DMS79 (cell line): ENCODE data around the gene IFITM1.
"Not testable (repeated sequence)": the region's sequence is repeated elsewhere in the genome, so short reads cannot be mapped to it uniquely, and the experiment has no call there.

Experiments
- DNase-seq: peaks from one replicate; lab custom pipeline; 2025; lab: John Stamatoyannopoulos, UW

Gene IFITM1

GRCh38 chr11:326592-326841 is 12.7 kb downstream of the IFITM1 start:
- DNase-seq, result no peak

DNA sequence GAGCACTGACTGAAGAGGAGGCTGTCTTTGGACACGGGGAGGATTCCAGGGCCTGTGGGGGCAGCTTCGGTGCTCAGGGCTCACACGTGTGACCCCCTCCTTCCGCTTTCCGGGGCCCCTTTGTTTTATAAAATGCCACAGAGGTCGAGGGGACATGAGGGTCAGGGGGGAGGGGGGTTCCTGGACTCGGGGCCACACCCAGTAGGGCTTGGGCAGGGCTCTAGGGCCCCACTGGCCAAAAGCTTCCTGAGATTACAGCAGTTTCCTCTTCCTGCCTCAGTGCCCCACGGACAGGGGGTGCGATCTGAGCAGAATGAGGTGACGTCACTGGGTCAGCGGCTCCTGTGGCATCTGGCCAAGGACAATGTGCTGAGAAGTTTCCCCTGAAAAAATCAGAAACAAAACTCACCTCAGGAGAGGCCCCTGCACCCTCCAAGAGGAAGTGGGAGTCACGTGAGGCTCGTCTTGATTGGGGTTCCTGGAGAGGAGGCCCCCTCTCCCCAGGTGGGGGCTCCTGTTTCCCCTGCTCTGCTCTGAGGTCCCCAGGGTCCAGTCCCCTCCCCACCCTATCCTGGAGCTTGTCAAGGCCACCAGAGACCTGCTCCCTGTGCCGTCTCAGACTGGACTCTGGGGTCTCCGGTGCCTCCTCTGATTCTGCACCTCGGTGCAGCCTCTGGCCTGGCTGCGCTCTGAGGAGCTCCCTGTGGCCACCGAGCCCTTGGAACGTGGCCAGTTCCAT is 13.2 kb downstream of the IFITM1 start:
- no peak for DNase-seq

- DNase-seq, result no peak
Observed at GRCh38 chr11:327581-327923, 13.7 kb downstream of the IFITM1 start.

- DNase-seq, result no peak
Observed at GRCh38 chr11:328012-328411, 14.2 kb downstream of the IFITM1 start.

- DNase-seq, result not testable (repeated sequence)
Observed at GRCh38 chr11:328516-329100, 14.8 kb downstream of the IFITM1 start.

DNA sequence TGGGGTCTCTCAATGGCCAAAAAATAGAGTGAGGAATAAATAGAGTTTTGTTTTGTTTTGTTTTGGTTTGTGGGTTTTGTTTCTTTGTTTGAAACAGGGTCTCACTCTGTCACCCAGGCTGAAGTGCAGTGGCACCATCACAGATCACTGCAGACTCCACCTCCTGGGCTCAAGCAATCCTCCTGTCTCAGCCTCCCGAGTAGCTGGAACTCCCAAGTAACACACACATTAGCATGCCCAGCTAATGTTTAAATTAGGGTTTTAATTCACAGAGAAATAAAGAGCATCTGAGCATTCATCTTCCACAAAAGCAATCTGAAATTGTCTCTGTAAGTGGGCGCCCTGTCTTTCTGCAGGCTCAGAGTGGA is 16.0 kb downstream of the IFITM1 start:
- DNase-seq, result no peak

- no peak for DNase-seq
Observed at GRCh38 chr11:330307-330693, 16.5 kb downstream of the IFITM1 start.

DNA sequence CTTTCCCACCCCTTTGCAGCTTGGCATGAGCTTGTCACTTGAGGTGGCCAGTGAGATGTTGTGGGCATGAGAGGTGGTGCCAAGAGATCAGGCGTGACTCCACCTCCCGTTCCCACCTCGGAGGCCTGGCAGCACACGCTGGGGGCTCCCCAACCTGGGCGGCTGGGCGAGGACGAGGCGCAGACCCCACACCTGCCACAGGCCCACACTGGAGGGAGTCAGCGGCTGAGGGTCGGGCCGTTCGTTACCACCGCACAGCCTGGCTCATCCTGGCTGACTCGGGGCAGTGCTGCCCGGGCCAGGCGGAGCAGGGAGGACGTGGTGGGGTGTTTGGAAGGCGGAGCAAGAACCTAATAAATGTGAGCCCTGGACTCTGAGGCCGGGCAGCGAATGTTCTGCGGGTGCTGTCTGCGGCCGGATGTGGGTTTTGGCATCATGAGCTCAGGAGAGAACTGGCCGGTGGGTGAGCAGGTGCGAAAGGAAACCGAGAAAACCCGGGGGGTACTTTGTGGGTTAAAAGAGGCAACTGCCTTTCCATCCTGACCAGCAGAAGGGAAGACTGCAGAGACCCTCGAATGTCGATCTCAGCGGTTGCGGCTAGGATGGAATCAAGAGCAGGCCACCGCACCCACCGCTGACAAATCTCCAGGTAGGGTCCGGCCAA is 17.0 kb downstream of the IFITM1 start:
- no peak for DNase-seq

DNA sequence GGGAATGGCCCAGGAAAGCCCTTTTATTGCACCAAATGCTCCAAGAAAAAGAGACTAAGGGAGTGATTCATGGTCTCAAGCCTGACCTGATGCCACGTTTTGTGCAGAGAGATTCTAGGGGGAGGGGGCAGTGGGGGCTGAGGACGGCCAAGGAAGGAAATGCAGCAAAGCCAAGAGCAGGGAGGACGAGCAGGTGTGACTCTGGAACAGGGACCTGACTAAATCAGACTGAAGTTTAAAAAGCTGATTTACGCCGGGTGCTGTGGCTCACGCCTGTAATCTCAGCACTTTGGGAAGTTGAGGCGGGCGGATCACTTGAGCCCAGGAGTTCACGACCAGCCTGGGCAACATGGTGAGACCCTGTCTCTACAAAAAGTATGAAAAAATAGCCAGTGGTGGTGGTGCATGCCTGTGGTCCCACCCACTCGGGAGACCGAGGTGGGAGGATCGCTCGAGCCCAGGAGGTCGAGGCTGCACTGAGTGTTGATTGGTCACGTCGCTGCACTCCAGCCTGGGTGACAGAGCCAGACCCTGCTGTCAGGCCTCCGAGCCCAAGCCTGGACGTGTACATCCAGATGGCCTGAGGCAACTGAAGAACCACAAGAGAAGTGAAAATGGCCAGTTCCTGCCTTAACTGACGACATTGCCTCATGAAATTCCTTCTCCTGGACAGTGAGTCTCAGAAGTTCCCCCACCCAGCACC is 17.7 kb downstream of the IFITM1 start:
- no peak for DNase-seq

DNA sequence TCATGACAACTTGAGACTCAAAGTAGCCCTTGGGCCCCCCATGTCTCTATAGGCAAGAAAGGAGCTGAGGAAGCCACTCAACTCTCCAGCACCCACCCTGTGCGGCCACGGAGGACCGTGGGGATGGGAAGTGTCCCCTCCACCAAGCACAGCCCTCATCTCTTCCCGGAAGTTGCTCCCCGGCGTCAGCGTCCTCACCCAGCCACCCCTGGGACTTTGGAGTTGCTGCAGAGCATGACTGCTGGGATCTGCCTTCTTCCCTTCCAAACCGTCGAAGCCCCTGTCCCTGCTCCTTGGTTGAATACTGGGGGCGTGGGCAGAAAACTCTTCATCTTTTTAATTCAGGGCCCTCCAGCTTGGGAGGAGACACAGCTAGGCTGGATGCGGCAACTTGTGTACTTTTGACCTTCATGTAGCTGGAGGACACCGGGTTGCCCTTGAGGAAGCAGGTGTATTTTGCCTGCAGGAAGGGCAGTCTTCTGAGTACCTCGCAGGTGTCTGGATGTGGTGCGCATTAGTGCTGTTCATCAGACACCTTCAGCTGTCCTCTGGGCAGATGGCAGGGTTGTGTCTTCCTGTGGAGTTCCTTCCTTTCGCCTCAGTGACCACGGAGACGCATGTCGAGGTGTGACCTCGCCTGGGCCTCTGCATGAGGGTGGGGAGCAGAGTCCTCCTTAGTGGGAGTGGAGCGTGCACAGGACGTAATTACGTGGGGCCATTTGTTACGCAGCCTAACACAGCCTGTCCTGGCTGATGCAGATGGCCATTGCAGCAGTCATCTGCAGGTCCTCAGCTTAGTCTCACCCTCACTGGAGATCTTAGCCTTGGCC is 19.0 kb downstream of the IFITM1 start:
- DNase-seq, result no peak

DNA sequence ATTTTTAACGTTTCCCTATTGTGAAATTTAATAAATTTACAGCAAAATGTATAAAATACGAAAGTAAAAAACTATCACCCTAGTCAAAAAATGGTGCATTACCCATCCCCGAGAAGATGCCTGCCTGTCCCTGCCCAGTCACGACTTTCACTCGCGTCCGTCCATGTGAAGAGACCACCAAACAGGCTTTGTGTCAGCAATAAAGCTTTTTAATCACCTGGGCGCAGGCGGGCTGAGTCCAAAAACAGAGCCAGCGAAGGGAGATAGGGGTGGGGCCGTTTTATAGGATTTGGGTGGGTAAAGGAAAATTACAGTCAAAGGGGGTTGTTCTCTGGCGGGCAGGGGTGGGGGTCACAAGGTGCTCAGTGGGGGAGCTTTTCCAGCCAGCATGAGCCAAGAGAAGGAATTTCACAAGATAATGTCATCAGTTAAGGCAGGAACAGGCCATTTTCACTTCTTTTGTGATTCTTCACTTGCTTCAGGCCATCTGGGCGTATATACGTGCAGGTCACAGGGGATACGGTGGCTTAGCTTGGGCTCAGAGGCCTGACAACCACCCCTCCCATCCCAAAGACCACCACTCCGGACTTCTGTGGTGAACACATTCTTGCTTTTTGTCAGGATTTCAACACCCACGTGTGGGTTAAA is 19.9 kb downstream of the IFITM1 start:
- not testable (repeated sequence) for DNase-seq

- no peak for DNase-seq
Observed at GRCh38 chr11:334264-334994, 20.6 kb downstream of the IFITM1 start.

GRCh38 chr11:335779-336658 is 22.2 kb downstream of the IFITM1 start:
- DNase-seq, result no peak

- no peak for DNase-seq
Observed at GRCh38 chr11:336659-337198, 22.9 kb downstream of the IFITM1 start.

DNA sequence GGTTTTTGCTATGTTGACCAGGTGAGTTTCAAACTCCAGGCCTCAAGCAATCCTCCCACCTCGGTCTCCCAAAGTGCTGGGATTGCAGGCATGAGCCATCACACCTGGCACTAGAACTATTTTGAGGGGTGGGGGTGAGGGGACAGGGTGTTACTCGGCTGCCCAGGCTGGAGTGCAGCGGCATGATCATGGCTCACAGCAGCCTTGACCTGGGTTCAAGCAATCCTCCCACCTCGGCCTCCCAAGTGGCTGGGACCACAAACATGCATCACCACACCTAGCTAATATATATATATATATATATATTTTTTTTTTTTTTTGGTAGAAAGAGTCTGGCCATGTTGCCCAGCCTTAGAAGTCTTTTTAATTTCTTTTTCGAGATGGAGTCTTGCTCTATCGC is 23.9 kb downstream of the IFITM1 start:
- DNase-seq, result no peak

DNA sequence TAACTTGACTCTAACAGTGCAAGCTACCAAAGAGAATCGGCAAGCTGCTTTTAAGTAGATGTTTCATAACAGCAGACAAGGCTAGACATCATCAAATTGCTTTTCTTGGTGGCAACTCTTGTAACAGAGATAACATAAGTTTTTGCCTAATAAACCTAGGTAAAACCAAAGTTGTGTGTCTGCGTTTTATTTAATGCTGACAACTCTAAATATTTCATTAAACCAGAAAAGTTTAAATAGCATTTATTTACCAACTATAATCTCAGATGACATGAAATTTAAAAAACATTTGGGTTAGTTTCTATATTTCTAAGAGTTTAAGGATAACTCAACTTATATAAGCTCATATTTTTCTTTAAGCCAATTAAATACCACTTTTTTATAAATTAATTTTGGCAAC is 26.1 kb downstream of the IFITM1 start:
- DNase-seq, result no peak

DNA sequence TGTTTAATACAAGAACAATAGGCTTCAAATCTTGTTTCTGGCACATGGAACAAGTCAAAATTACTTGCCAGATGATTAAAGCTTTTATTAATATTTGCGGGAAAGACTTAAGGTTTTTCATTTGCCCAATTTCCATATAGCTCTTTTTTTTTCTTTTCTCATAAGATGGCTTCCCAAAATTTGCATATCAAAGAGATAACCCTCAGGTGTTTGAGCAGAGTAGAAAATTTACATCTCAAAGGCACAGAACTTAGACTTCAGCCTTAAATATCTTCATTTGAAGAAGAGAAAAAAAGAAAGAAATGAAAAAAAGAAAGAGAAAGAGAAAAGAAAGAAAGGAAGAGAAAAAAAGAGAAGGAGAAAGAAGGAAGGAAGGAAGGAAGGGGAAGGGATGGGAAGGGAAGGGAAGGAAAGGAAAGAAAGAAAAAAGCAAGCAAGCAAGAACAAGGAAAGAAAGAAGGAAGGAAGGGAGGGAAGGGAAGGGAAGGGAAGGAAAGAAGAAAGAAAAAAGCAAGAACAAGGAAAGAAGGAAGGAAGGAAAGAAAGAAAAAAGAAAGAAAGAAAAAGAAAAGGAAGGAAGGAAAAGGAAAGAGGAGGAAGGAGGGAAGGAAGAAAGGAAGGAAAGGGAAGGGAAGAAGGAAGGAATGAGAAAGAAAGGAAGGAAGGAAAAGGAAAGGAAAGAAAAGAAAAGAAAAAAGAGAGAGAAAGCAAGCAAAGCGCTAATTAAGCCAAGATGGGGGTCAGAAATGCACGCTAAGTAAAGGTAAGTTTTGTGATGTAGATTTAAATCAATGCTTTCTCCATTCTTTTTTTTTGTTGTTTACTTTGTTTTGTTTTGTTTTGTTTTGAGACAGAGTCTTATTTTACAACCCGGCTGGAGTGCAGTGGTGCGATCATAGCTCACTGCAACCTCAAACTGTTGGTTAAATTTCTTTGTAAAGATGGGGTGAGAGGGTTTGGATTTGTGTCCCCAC is 27.0 kb downstream of the IFITM1 start:
- DNase-seq, result no peak

- DNase-seq, result no peak
Observed at GRCh38 chr11:342328-342727, 28.5 kb downstream of the IFITM1 start.
